ENCODE data around the gene KCNQ1.
"Not testable (repeated sequence)": the region's sequence is repeated elsewhere in the genome, so short reads cannot be mapped to it uniquely, and the experiment has no call there.

The KCNQ1 gene

GRCh38 chr11:2484576-2485125, 39.8 kb downstream of the KCNQ1 start (continued):
- no peak for TF ChIP-seq ISL1 (CRISPR knock-in tag; IDR thresholded peaks at IDR 0.05)
- TF ChIP-seq ZNF565 (CRISPR knock-in tag; conservative IDR thresholded peaks at IDR 0.05; ENCODE audit: low read depth): no peak
- no peak for TF ChIP-seq ARNTL (CRISPR knock-in tag; IDR thresholded peaks at IDR 0.05; ENCODE audit: borderline replicate concordance, low read depth)
- TF ChIP-seq, protein P1, sequence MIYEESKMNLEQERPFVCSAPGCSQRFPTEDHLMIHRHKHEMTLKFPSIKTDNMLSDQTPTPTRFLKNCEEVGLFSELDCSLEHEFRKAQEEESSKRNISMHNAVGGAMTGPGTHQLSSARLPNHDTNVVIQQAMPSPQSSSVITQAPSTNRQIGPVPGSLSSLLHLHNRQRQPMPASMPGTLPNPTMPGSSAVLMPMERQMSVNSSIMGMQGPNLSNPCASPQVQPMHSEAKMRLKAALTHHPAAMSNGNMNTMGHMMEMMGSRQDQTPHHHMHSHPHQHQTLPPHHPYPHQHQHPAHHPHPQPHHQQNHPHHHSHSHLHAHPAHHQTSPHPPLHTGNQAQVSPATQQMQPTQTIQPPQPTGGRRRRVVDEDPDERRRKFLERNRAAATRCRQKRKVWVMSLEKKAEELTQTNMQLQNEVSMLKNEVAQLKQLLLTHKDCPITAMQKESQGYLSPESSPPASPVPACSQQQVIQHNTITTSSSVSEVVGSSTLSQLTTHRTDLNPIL (CRISPR knock-in tag; IDR thresholded peaks at IDR 0.05; ENCODE audit: low read depth): no peak
- no peak for TF ChIP-seq BACH2 (CRISPR knock-in tag; IDR thresholded peaks at IDR 0.05; ENCODE audit: borderline replicate concordance)
- TF ChIP-seq OSR1 (CRISPR knock-in tag; IDR thresholded peaks at IDR 0.05): no peak
- no peak for TF ChIP-seq PPARA (CRISPR knock-in tag; IDR thresholded peaks at IDR 0.05; ENCODE audit: borderline replicate concordance)
- no peak for TF ChIP-seq TCF4 (CRISPR knock-in tag; IDR thresholded peaks at IDR 0.05; ENCODE audit: borderline replicate concordance)

GRCh38 chr11:2488004-2488403, 43.2 kb downstream of the KCNQ1 start:
- no peak for ATAC-seq
- TF ChIP-seq ZFP30 (CRISPR knock-in tag; IDR thresholded peaks at IDR 0.05) (no peak), ZC3H10 (CRISPR knock-in tag; IDR thresholded peaks at IDR 0.05) (no peak), ESRRG (CRISPR knock-in tag; IDR thresholded peaks at IDR 0.05) (no peak), ZNF70 (CRISPR knock-in tag; IDR thresholded peaks at IDR 0.05) (no peak)
- TF ChIP-seq, protein P1 (CRISPR knock-in tag; IDR thresholded peaks at IDR 0.05; ENCODE audit: low read depth): no peak

DNA sequence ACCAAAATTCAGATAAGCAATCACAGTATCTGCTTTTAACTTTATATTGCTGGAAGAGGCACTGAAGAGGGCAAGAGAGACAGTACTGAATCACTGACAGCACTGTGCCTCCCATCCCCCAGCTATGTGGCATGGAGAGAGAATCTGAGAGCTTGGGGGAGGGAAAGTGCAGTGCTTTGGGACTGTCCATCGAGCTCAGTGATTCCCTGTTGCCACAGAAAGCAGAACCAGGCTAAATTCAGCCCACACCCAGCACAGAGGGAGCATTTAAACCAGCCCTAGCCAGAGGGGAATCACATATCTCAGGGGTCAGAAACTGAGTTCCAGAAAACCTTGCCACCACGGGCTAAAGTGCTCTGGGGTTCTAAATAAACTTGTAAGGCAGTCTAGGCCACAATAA, 44.3 kb downstream of the KCNQ1 start:
- no peak for ATAC-seq
- TF ChIP-seq OSR1 (CRISPR knock-in tag; IDR thresholded peaks at IDR 0.05) (no peak), TOX (CRISPR knock-in tag; IDR thresholded peaks at IDR 0.05; ENCODE audit: borderline replicate concordance) (no peak), ZNF70 (CRISPR knock-in tag; IDR thresholded peaks at IDR 0.05) (no peak), PPARA (CRISPR knock-in tag; IDR thresholded peaks at IDR 0.05; ENCODE audit: borderline replicate concordance) (no peak), ARNTL (CRISPR knock-in tag; IDR thresholded peaks at IDR 0.05; ENCODE audit: borderline replicate concordance, low read depth) (no peak), CSRNP3 (CRISPR knock-in tag; IDR thresholded peaks at IDR 0.05) (no peak), CSDC2 (CRISPR knock-in tag; IDR thresholded peaks at IDR 0.05) (no peak), ZFP30 (CRISPR knock-in tag; IDR thresholded peaks at IDR 0.05) (no peak), ZFP3 (CRISPR knock-in tag; IDR thresholded peaks at IDR 0.05) (no peak), ZNF565 (CRISPR knock-in tag; conservative IDR thresholded peaks at IDR 0.05; ENCODE audit: low read depth) (no peak), ESRRG (CRISPR knock-in tag; IDR thresholded peaks at IDR 0.05) (no peak), BACH2 (CRISPR knock-in tag; IDR thresholded peaks at IDR 0.05; ENCODE audit: borderline replicate concordance) (no peak)

DNA sequence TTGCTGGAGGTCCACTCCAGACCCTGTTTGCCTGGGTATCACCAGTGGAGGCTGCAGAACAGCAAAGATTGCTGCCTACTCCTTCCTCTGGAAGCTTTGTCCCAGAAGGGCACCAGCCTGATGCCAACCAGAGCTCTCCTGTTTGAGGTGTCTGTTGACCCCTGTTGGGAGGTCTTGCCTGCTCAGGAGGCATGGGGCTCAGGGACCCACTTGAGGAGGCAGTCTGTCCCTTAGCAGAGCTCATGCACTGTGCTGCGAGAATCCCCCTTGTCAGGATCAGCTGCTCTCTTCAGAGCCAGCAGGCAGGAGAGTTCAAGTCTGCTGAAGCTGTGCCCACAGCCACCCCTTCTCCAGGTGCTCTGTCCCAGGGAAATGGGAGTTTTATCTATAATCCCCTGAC, 53.1 kb downstream of the KCNQ1 start:
- ATAC-seq: not testable (repeated sequence)

GRCh38 chr11:2498750-2499149, 53.9 kb downstream of the KCNQ1 start:
- no peak for TF ChIP-seq GLIS3 (CRISPR knock-in tag; IDR thresholded peaks at IDR 0.05)
- TF ChIP-seq, protein P2, sequence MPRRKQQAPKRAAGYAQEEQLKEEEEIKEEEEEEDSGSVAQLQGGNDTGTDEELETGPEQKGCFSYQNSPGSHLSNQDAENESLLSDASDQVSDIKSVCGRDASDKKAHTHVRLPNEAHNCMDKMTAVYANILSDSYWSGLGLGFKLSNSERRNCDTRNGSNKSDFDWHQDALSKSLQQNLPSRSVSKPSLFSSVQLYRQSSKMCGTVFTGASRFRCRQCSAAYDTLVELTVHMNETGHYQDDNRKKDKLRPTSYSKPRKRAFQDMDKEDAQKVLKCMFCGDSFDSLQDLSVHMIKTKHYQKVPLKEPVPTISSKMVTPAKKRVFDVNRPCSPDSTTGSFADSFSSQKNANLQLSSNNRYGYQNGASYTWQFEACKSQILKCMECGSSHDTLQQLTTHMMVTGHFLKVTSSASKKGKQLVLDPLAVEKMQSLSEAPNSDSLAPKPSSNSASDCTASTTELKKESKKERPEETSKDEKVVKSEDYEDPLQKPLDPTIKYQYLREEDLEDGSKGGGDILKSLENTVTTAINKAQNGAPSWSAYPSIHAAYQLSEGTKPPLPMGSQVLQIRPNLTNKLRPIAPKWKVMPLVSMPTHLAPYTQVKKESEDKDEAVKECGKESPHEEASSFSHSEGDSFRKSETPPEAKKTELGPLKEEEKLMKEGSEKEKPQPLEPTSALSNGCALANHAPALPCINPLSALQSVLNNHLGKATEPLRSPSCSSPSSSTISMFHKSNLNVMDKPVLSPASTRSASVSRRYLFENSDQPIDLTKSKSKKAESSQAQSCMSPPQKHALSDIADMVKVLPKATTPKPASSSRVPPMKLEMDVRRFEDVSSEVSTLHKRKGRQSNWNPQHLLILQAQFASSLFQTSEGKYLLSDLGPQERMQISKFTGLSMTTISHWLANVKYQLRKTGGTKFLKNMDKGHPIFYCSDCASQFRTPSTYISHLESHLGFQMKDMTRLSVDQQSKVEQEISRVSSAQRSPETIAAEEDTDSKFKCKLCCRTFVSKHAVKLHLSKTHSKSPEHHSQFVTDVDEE (CRISPR knock-in tag; IDR thresholded peaks at IDR 0.05): no peak
- TF ChIP-seq OSR1 (CRISPR knock-in tag; IDR thresholded peaks at IDR 0.05): no peak
- TF ChIP-seq ISL1 (CRISPR knock-in tag; IDR thresholded peaks at IDR 0.05): no peak
- TF ChIP-seq, protein P1 (CRISPR knock-in tag; IDR thresholded peaks at IDR 0.05; ENCODE audit: low read depth): no peak
- no peak for TF ChIP-seq PATZ1 (CRISPR knock-in tag; IDR thresholded peaks at IDR 0.05; ENCODE audit: borderline replicate concordance)
- no peak for TF ChIP-seq PPARA (CRISPR knock-in tag; IDR thresholded peaks at IDR 0.05; ENCODE audit: borderline replicate concordance)
- TF ChIP-seq ESRRG (CRISPR knock-in tag; IDR thresholded peaks at IDR 0.05): no peak
- TF ChIP-seq ZNF565 (CRISPR knock-in tag; conservative IDR thresholded peaks at IDR 0.05; ENCODE audit: low read depth): no peak
- ATAC-seq: no peak

All from SK-N-SH treated with all-trans-retinoic acid at 6 μM for 48 hours (cell line).